Astrocyte (in vitro differentiated cells and primary cell): ENCODE data around the gene XRN2. TPM values are rescaled to one million over a fixed set of nuclear protein-coding genes. Genes with fewer than 3 reads are reported as not detected.

ENCODE experiments used
- DNase-seq: peaks from one replicate; pipeline ENCODE4 v3.0.0-alpha.2; 2010; ENCODE audit warnings: low read depth
- FAIRE-seq: peaks from 2 replicates; lab custom pipeline; 2011; peaks lifted over from hg19 to GRCh38; lab: Jason Lieb, UNC
- H2AFZ ChIP-seq: 2 replicates; pipeline ENCODE4 v1.6.0; 2012; ENCODE audit warnings: low read depth, low read length, inconsistent platforms
- H3K27ac ChIP-seq: 2 replicates; pipeline ENCODE4 v1.5.1; 2011; ENCODE audit warnings: low read depth, low read length, inconsistent platforms
- H3K27me3 ChIP-seq: 2 replicates; pipeline ENCODE4 v1.6.0; 2011; ENCODE audit warnings: low read length, inconsistent platforms; ENCODE audit not compliant: insufficient read depth
- H3K36me3 ChIP-seq: 2 replicates; pipeline ENCODE4 v1.5.1; 2011; ENCODE audit warnings: low read length, inconsistent platforms; ENCODE audit not compliant: insufficient read depth
- H3K4me1 ChIP-seq: 2 replicates; pipeline ENCODE4 v1.5.1; 2011; ENCODE audit warnings: low read length, inconsistent platforms; ENCODE audit not compliant: insufficient read depth
- H3K4me2 ChIP-seq: 2 replicates; pipeline ENCODE4 v1.6.0; 2012; ENCODE audit warnings: low read length, inconsistent platforms
- H3K4me3 ChIP-seq: 2 replicates; pipeline ENCODE4 v1.5.1; 2011; ENCODE audit warnings: low read depth, mild to moderate bottlenecking, low read length, inconsistent platforms; ENCODE audit not compliant: insufficient read depth
- H3K79me2 ChIP-seq: 2 replicates; pipeline ENCODE4 v1.6.0; 2012; ENCODE audit warnings: mild to moderate bottlenecking, low read length, inconsistent platforms; ENCODE audit not compliant: insufficient read depth
- H3K9ac ChIP-seq: 2 replicates; pipeline ENCODE4 v1.6.0; 2012; ENCODE audit warnings: mild to moderate bottlenecking, low read length, inconsistent platforms
- H3K9me3 ChIP-seq: 2 replicates; pipeline ENCODE4 v1.5.1; 2012; ENCODE audit warnings: low read depth, mild to moderate bottlenecking, low read length, inconsistent platforms; ENCODE audit not compliant: insufficient read depth
- H4K20me1 ChIP-seq: 2 replicates; pipeline ENCODE4 v1.6.0; 2012; ENCODE audit warnings: low read length, inconsistent platforms; ENCODE audit not compliant: insufficient read depth
- H3K27ac Mint-ChIP-seq: one replicate; pipeline ENCODE4 v1.8.0; 2021; ENCODE audit warnings: mild to moderate bottlenecking, mixed read lengths; ENCODE audit not compliant: unreplicated experiment
- H3K27me3 Mint-ChIP-seq: one replicate; pipeline ENCODE4 v1.8.0; 2021; ENCODE audit warnings: low read depth, mixed read lengths; ENCODE audit not compliant: unreplicated experiment
- H3K36me3 Mint-ChIP-seq: one replicate; pipeline ENCODE4 v1.8.0; 2021; ENCODE audit warnings: low read depth, mixed read lengths; ENCODE audit not compliant: unreplicated experiment
- H3K4me1 Mint-ChIP-seq: one replicate; pipeline ENCODE4 v1.8.0; 2021; ENCODE audit warnings: low read depth, mixed read lengths; ENCODE audit not compliant: unreplicated experiment
- H3K4me3 Mint-ChIP-seq: one replicate; pipeline ENCODE4 v1.8.0; 2021; ENCODE audit warnings: mild to moderate bottlenecking, moderate library complexity, mixed read lengths; ENCODE audit not compliant: unreplicated experiment
- H3K9me3 Mint-ChIP-seq: one replicate; pipeline ENCODE4 v1.8.0; 2021; ENCODE audit warnings: mild to moderate bottlenecking, mixed read lengths; ENCODE audit not compliant: unreplicated experiment
- CTCF ChIP-seq: IDR thresholded peaks from 2 replicates; pipeline ENCODE4 v1.5.1; 2011; ENCODE audit warnings: low read depth, mild to moderate bottlenecking, inconsistent platforms, low read length, moderate library complexity; ENCODE audit not compliant: insufficient read depth
- EZH2 ChIP-seq: IDR thresholded peaks from 2 replicates; pipeline ENCODE4 v1.6.1; 2012; ENCODE audit warnings: mild to moderate bottlenecking, low read length, inconsistent platforms; ENCODE audit not compliant: insufficient read depth
- total RNA-seq: library from RNA; stranded (reverse); gene quantifications from 2 replicates; pipeline ENCODE4 v1.2.1, GENCODE V29; 2021

The XRN2 gene
- total RNA-seq, 1 donor from 2014 or later = 74.5 TPM

GRCh38 chr20:21309678-21310467, 6.7 kb downstream of the XRN2 start:
- Mint-ChIP-seq H3K27me3 (no peaks in the 10 kb centered on the region), H3K9me3 (no peaks in the 10 kb centered on the region), H3K4me1 (peaks cover 29% of the 10 kb centered on the region), H3K27ac (no peak overlapping the region), H3K4me3 (no peak overlapping the region), H3K36me3 (no peaks in the 10 kb centered on the region)
- Histone ChIP-seq H3K9ac (no peak overlapping the region), H3K4me3 (no peak overlapping the region), H3K36me3 (no peaks in the 10 kb centered on the region), H2AFZ (no peak overlapping the region), H3K27me3 (no peaks in the 10 kb centered on the region), H3K27ac (no peak overlapping the region), H4K20me1 (peaks cover 78% of the 10 kb centered on the region), H3K9me3 (no peaks in the 10 kb centered on the region), H3K4me1 (peaks cover 3% of the 10 kb centered on the region), H3K4me2 (no peak overlapping the region), H3K79me2 (peaks cover 100% of the 10 kb centered on the region)
- TF ChIP-seq EZH2 = no peak
- TF ChIP-seq CTCF = no peak
- DNase-seq = no peak
- FAIRE-seq = no peak

DNA sequence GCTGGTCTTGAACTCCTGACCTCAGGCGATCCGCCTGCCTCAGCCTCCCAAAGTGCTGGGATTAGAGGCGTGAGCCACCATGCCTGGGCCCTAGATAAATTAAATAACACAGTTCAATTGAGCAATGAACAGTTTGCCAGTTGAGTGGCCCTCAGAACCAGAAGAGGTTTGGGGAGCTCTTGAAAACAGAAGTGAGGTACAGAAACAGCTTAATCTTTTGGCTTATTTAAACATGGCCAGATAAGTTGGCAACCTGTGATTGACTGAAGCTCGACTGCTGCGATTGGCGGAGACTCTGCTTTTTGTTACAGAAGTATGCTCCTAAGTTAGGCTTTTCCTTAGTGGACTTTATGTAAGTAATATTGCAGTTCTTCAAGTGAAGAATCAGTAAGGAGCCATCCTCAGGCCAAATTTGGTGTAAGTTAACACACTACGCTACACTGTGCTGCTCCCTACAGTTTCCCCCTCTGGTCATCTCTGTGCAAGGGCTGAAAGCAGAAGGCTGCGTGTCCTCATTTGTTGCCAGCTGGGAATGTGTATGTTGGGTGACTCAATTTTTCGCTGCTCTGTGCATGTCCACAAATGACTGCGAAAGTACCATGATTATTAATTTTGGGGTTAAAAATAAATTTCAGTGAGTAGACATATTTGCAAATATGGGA, 9.8 kb downstream of the XRN2 start:
- H3K79me2 ChIP-seq = peaks cover 100% of the 10 kb centered on the region
- Mint-ChIP-seq H3K4me1 (peaks cover 31% of the 10 kb centered on the region), H3K27me3 (no peaks in the 10 kb centered on the region), H3K9me3 (no peaks in the 10 kb centered on the region), H3K27ac (no peak overlapping the region), H3K36me3 (no peaks in the 10 kb centered on the region), H3K4me3 (no peak overlapping the region)
- H3K9ac ChIP-seq = no peak overlapping the region
- no peaks in the 10 kb centered on the region for H3K36me3 ChIP-seq
- DNase-seq (no peak), FAIRE-seq (no peak)
- no peaks in the 10 kb centered on the region for H3K9me3 ChIP-seq
- no peak overlapping the region for H3K4me3 ChIP-seq
- H3K27me3 ChIP-seq = no peaks in the 10 kb centered on the region
- H3K27ac ChIP-seq = no peak overlapping the region
- peaks cover 97% of the 10 kb centered on the region for H4K20me1 ChIP-seq
- H3K4me2 ChIP-seq = no peak overlapping the region
- no peak for TF ChIP-seq EZH2
- TF ChIP-seq CTCF = no peak
- peaks cover 4% of the 10 kb centered on the region for H3K4me1 ChIP-seq
- H2AFZ ChIP-seq = no peak overlapping the region

DNA sequence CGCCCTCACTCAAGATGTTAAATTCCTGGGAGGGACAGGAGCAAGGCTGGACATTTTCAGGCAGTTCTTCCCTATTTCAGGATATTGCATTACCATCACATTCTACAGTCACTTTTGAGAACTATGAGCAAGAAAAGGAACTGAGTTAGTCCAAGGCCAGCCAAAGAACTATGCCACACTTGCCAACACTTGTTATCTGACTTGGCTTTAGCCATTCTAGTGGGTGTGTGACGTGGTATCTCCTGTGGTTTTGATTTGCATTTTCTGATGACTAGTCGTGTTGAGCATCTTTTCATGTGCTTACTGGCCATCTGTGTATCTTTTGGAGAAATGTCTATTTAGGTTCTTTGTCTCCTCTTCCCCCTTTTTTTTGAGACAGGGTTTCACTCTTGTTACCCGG, 12.0 kb downstream of the XRN2 start:
- no peaks in the 10 kb centered on the region for H3K9me3 ChIP-seq
- H3K27ac ChIP-seq = peak overlapping the region; percentile 10
- H3K36me3 Mint-ChIP-seq = no peaks in the 10 kb centered on the region
- FAIRE-seq (peak; percentile 91), DNase-seq (peak; percentile 94)
- no peak overlapping the region for H3K9ac ChIP-seq
- no peak overlapping the region for H2AFZ ChIP-seq
- TF ChIP-seq CTCF = no peak
- TF ChIP-seq EZH2 = no peak
- peak overlapping the region; percentile 38 for H3K4me2 ChIP-seq
- H3K79me2 ChIP-seq = peaks cover 100% of the 10 kb centered on the region
- peaks cover 25% of the 10 kb centered on the region for H3K4me1 Mint-ChIP-seq
- H3K9me3 Mint-ChIP-seq = no peaks in the 10 kb centered on the region
- no peaks in the 10 kb centered on the region for H3K27me3 ChIP-seq
- no peak overlapping the region for H3K4me3 Mint-ChIP-seq
- H3K36me3 ChIP-seq = no peaks in the 10 kb centered on the region
- peaks cover 94% of the 10 kb centered on the region for H4K20me1 ChIP-seq
- no peak overlapping the region for H3K4me3 ChIP-seq
- H3K4me1 ChIP-seq = peaks cover 4% of the 10 kb centered on the region
- H3K27me3 Mint-ChIP-seq = no peaks in the 10 kb centered on the region
- no peak overlapping the region for H3K27ac Mint-ChIP-seq
